ENCODE measurements around the gene SP140. TPM values are rescaled to one million over a fixed set of nuclear protein-coding genes. Genes with fewer than 3 reads are reported as not detected.

Gene SP140
- total RNA-seq, 1 donor from 2014 or later: not detected

DNA sequence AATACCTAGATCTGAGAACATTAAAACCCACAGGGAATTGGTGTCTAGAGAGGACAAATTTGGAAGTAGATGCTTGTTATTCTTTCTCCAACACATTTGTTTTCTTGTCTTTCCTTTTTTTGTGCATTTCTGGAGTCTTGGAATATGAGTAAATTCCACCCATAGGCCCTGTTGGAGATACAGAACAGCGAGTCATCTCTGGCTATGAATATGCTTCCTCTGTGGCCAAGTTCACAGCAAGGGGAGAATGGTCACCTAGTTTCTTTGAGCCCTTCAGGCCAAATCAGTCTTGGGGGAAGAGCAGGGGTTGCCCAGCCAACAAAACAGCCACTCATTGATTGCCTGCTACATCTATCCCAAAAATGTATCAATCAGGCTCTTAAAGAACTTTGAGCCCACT, 132.8 kb downstream of the SP140 start:
- Mint-ChIP-seq H3K27ac (ENCODE audit: unreplicated experiment) (no peak overlapping the region), H3K4me1 (ENCODE audit: low read depth, unreplicated experiment) (no peaks in the 10 kb centered on the region), H3K9me3 (ENCODE audit: unreplicated experiment) (no peaks in the 10 kb centered on the region), H3K4me3 (ENCODE audit: unreplicated experiment) (no peak overlapping the region), H3K27me3 (ENCODE audit: unreplicated experiment) (no peaks in the 10 kb centered on the region), H3K36me3 (ENCODE audit: unreplicated experiment) (no peaks in the 10 kb centered on the region)
- no peak for TF ChIP-seq CTCF (IDR thresholded peaks at IDR 0.05; ENCODE audit: partially characterized antibody, unreplicated experiment)
- no peak for DNase-seq

- Mint-ChIP-seq H3K9me3 (ENCODE audit: unreplicated experiment) (no peaks in the 10 kb centered on the region), H3K4me1 (ENCODE audit: low read depth, unreplicated experiment) (no peaks in the 10 kb centered on the region), H3K27ac (ENCODE audit: unreplicated experiment) (no peak overlapping the region), H3K4me3 (ENCODE audit: unreplicated experiment) (no peak overlapping the region), H3K36me3 (ENCODE audit: unreplicated experiment) (no peaks in the 10 kb centered on the region), H3K27me3 (ENCODE audit: unreplicated experiment) (peaks cover 2% of the 10 kb centered on the region)
- no peak for TF ChIP-seq CTCF (IDR thresholded peaks at IDR 0.05; ENCODE audit: partially characterized antibody, unreplicated experiment)
- DNase-seq: no peak
These were observed 134.5 kb downstream of the SP140 start for GRCh38 chr2:230360028-230360427.

- H3K9me3 Mint-ChIP-seq (ENCODE audit: unreplicated experiment): no peaks in the 10 kb centered on the region
- no peak overlapping the region for H3K4me3 Mint-ChIP-seq (ENCODE audit: unreplicated experiment)
- peaks cover 2% of the 10 kb centered on the region for H3K27me3 Mint-ChIP-seq (ENCODE audit: unreplicated experiment)
- no peak for TF ChIP-seq CTCF (IDR thresholded peaks at IDR 0.05; ENCODE audit: partially characterized antibody, unreplicated experiment)
- DNase-seq: no peak
- H3K4me1 Mint-ChIP-seq (ENCODE audit: low read depth, unreplicated experiment): no peaks in the 10 kb centered on the region
- no peaks in the 10 kb centered on the region for H3K36me3 Mint-ChIP-seq (ENCODE audit: unreplicated experiment)
- no peak overlapping the region for H3K27ac Mint-ChIP-seq (ENCODE audit: unreplicated experiment)
These were observed 136.6 kb downstream of the SP140 start for GRCh38 chr2:230362030-230362691.

Other genes with a start within 250 kb of the SP140 start
- gene SLC16A14, start 156.8 kb upstream of the SP140 start, total RNA-seq (ENCODE audit: unreplicated experiment): 4.4 TPM
- gene SP110, start 5.8 kb upstream of the SP140 start, total RNA-seq (ENCODE audit: unreplicated experiment): 1.3 TPM
- 0.34 TPM for gene SP140L, start 101.5 kb downstream of the SP140 start, total RNA-seq (ENCODE audit: unreplicated experiment)
- not detected for gene SP100, start 190.5 kb downstream of the SP140 start, total RNA-seq (ENCODE audit: unreplicated experiment)

Data from glutamatergic neuron (in vitro differentiated cells).